DMS 273 (cell line): ENCODE measurements around the gene CLEC16A.

ENCODE experiments used
- DNase-seq: peaks from one replicate; lab custom pipeline; 2025; ENCODE audit not compliant: unreplicated experiment; lab: John Stamatoyannopoulos, UW

Gene CLEC16A

GRCh38 chr16:11183035-11183812, 238.9 kb downstream of the CLEC16A start:
- DNase-seq, result no peak

- peak; percentile 18 for DNase-seq
These were observed 239.6 kb downstream of the CLEC16A start for GRCh38 chr16:11183951-11184350.

GRCh38 chr16:11187522-11188023, 243.2 kb downstream of the CLEC16A start:
- no peak for DNase-seq

- DNase-seq, result no peak
These were observed 244.7 kb downstream of the CLEC16A start for GRCh38 chr16:11188801-11189740.

GRCh38 chr16:11190588-11191560, 246.5 kb downstream of the CLEC16A start:
- peak; percentile 68 for DNase-seq

GRCh38 chr16:11191665-11192064, 247.3 kb downstream of the CLEC16A start:
- DNase-seq, result no peak

GRCh38 chr16:11193494-11193893, 249.1 kb downstream of the CLEC16A start:
- DNase-seq, result no peak

GRCh38 chr16:11194913-11195312, 250.5 kb downstream of the CLEC16A start:
- DNase-seq, result no peak

GRCh38 chr16:11196286-11196828, 252.0 kb downstream of the CLEC16A start:
- DNase-seq, result no peak

GRCh38 chr16:11198375-11198774, 254.0 kb downstream of the CLEC16A start:
- DNase-seq, result no peak

GRCh38 chr16:11198828-11199227, 254.5 kb downstream of the CLEC16A start:
- DNase-seq, result no peak

GRCh38 chr16:11200592-11200991, 256.2 kb downstream of the CLEC16A start:
- DNase-seq, result no peak

GRCh38 chr16:11201498-11202259, 257.3 kb downstream of the CLEC16A start:
- no peak for DNase-seq

GRCh38 chr16:11202260-11203091, 258.1 kb downstream of the CLEC16A start:
- DNase-seq, result peak; percentile 44

GRCh38 chr16:11203111-11203623, 258.8 kb downstream of the CLEC16A start:
- no peak for DNase-seq

- DNase-seq, result no peak
These were observed 260.2 kb downstream of the CLEC16A start for GRCh38 chr16:11204513-11205047.

- DNase-seq, result peak; percentile 45
These were observed 260.8 kb downstream of the CLEC16A start for GRCh38 chr16:11205065-11205699.
